ENCODE results near the gene ERVK3-1.

ERVK3-1 gene

GRCh38 chr19:58265100-58265499, 40.1 kb upstream of the ERVK3-1 start:
- no peak overlapping the region for H3K27ac ChIP-seq
- no peaks in the 10 kb centered on the region for H3K4me1 ChIP-seq (ENCODE audit: control insufficient read depth in 1 of 2, insufficient read depth in 1 of 2, low read depth in 1 of 2, low read length in 1 of 2)
- TF ChIP-seq CTCF (IDR thresholded peaks at IDR 0.05), result no peak
- H3K9me3 ChIP-seq, result peaks cover 79% of the 10 kb centered on the region
- no peak overlapping the region for H3K4me3 ChIP-seq (ENCODE audit: low read depth in 1 of 2, low read length in 1 of 2)
- H3K27me3 ChIP-seq, result no peaks in the 10 kb centered on the region
- H3K36me3 ChIP-seq, result no peaks in the 10 kb centered on the region

DNA sequence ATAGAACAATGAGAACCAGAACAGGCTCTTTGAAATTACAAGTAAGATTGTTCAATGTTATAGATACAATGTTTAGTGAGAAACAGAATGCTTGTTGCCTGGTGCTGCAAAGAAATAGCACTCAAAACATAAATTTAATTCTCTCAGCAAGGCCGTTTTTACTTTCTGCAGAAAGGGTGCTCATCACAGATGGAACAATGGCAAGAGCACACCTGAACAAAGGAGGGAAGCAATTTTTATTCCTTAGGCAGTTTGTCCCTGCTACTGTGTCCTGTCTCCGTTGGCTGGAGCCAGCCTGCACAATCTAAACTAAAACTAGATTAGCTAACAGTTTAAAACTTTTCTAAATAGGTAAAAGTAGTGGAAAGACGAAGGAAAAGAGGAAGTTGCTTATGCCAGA, 36.8 kb upstream of the ERVK3-1 start:
- no peaks in the 10 kb centered on the region for H3K4me1 ChIP-seq (ENCODE audit: control insufficient read depth in 1 of 2, insufficient read depth in 1 of 2, low read depth in 1 of 2, low read length in 1 of 2)
- H3K27ac ChIP-seq, result no peak overlapping the region
- H3K36me3 ChIP-seq, result no peaks in the 10 kb centered on the region
- TF ChIP-seq CTCF (IDR thresholded peaks at IDR 0.05), result no peak
- H3K27me3 ChIP-seq, result no peaks in the 10 kb centered on the region
- peaks cover 63% of the 10 kb centered on the region for H3K9me3 ChIP-seq
- no peak overlapping the region for H3K4me3 ChIP-seq (ENCODE audit: low read depth in 1 of 2, low read length in 1 of 2)

GRCh38 chr19:58274771-58275201, 30.4 kb upstream of the ERVK3-1 start:
- H3K27ac ChIP-seq, result no peak overlapping the region

GRCh38 chr19:58275564-58275963, 29.6 kb upstream of the ERVK3-1 start:
- H3K27ac ChIP-seq, result no peak overlapping the region
- H3K27me3 ChIP-seq, result no peaks in the 10 kb centered on the region
- H3K9me3 ChIP-seq, result peaks cover 22% of the 10 kb centered on the region
- peaks cover 15 to 20% of the 10 kb centered on the region in 2 experiments for H3K4me1 ChIP-seq (ENCODE audit: control insufficient read depth in 1 of 2, insufficient read depth in 1 of 2, low read depth in 1 of 2, low read length in 1 of 2)
- H3K4me3 ChIP-seq (ENCODE audit: low read depth in 1 of 2, low read length in 1 of 2), result no peak overlapping the region
- no peak for TF ChIP-seq CTCF (IDR thresholded peaks at IDR 0.05)
- H3K36me3 ChIP-seq, result no peaks in the 10 kb centered on the region

More at GRCh38 chr19:58274771-58275201, 30.4 kb upstream of the ERVK3-1 start:
- no peak for TF ChIP-seq CTCF (IDR thresholded peaks at IDR 0.05)
- Histone ChIP-seq H3K4me3 (ENCODE audit: low read depth in 1 of 2, low read length in 1 of 2) (no peak overlapping the region), H3K4me1 (ENCODE audit: control insufficient read depth in 1 of 2, insufficient read depth in 1 of 2, low read depth in 1 of 2, low read length in 1 of 2) (peaks cover 15 to 17% of the 10 kb centered on the region in 2 experiments), H3K9me3 (peaks cover 24% of the 10 kb centered on the region), H3K27me3 (no peaks in the 10 kb centered on the region), H3K36me3 (no peaks in the 10 kb centered on the region)

DNA sequence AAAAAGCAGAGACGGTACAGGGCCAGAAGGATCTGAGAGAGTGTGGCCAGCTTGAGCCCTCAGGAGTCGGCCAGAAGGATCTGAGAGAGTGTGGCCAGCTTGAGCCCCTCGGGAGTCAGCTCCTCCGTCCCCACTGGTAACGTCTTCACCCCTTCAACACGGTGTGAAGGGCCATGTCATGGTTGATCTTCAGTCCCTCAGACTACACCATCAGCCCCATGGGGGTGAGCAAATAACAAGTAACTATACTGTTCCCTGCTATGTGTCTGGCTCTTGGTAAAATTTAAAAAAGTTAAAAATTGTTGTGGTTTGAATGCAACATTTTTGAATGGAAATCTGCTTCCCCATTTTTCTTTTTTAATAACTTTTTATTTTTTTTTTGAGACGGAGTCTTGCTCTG, 28.0 kb upstream of the ERVK3-1 start:
- Histone ChIP-seq H3K9me3 (peaks cover 11% of the 10 kb centered on the region), H3K4me3 (ENCODE audit: low read depth in 1 of 2, low read length in 1 of 2) (no peak overlapping the region), H3K27me3 (no peaks in the 10 kb centered on the region), H3K4me1 (ENCODE audit: control insufficient read depth in 1 of 2, insufficient read depth in 1 of 2, low read depth in 1 of 2, low read length in 1 of 2) (peaks cover 15 to 20% of the 10 kb centered on the region in 2 experiments), H3K36me3 (no peaks in the 10 kb centered on the region), H3K27ac (no peak overlapping the region)
- TF ChIP-seq CTCF (IDR thresholded peaks at IDR 0.05), result no peak

Measured in neutrophil (primary cell).